ENCODE measurements around the gene SND1.

Gene SND1

GRCh38 chr7:128004623-128005022, 352.6 kb downstream of the SND1 start:
- Histone ChIP-seq H3K4me1 (ENCODE audit: insufficient read depth, low read length) (no peaks in the 10 kb centered on the region), H3K27me3 (ENCODE audit: control insufficient read depth in 1 of 2, insufficient read depth in 2 of 2, low read length in 2 of 2) (no peaks in the 10 kb centered on the region), H3K4me3 (ENCODE audit: low read depth in 1 of 2, low read length in 2 of 2) (no peak overlapping the region), H3K36me3 (ENCODE audit: insufficient read depth, low read length) (no peaks in the 10 kb centered on the region), H3K9ac (ENCODE audit: low read length) (no peak overlapping the region), H3K27ac (ENCODE audit: low read depth, low read length) (no peak overlapping the region), H3K9me3 (ENCODE audit: low read length) (no peaks in the 10 kb centered on the region)

- Histone ChIP-seq H3K4me1 (ENCODE audit: insufficient read depth, low read length) (peaks cover under 1% of the 10 kb centered on the region), H3K27ac (ENCODE audit: low read depth, low read length) (no peak overlapping the region), H3K36me3 (ENCODE audit: insufficient read depth, low read length) (no peaks in the 10 kb centered on the region)
Observed at GRCh38 chr7:128005117-128005516, 353.1 kb downstream of the SND1 start.

GRCh38 chr7:128005759-128006159, 353.8 kb downstream of the SND1 start:
- Histone ChIP-seq H3K27ac (ENCODE audit: low read depth, low read length) (no peak overlapping the region), H3K36me3 (ENCODE audit: insufficient read depth, low read length) (no peaks in the 10 kb centered on the region), H3K9ac (ENCODE audit: low read length) (no peak overlapping the region), H3K27me3 (ENCODE audit: control insufficient read depth in 1 of 2, insufficient read depth in 2 of 2, low read length in 2 of 2) (no peaks in the 10 kb centered on the region), H3K4me1 (ENCODE audit: insufficient read depth, low read length) (peaks cover 6% of the 10 kb centered on the region), H3K4me3 (ENCODE audit: low read depth in 1 of 2, low read length in 2 of 2) (no peak overlapping the region), H3K9me3 (ENCODE audit: low read length) (no peaks in the 10 kb centered on the region)

More at GRCh38 chr7:128005117-128005516, 353.1 kb downstream of the SND1 start:
- Histone ChIP-seq H3K9me3 (ENCODE audit: low read length) (no peaks in the 10 kb centered on the region), H3K4me3 (ENCODE audit: low read depth in 1 of 2, low read length in 2 of 2) (no peak overlapping the region), H3K9ac (ENCODE audit: low read length) (no peak overlapping the region), H3K27me3 (ENCODE audit: control insufficient read depth in 1 of 2, insufficient read depth in 2 of 2, low read length in 2 of 2) (no peaks in the 10 kb centered on the region)

- peaks cover 13% of the 10 kb centered on the region for H3K4me1 ChIP-seq (ENCODE audit: insufficient read depth, low read length)
- H3K4me3 ChIP-seq (ENCODE audit: low read depth in 1 of 2, low read length in 2 of 2): no peak overlapping the region
- H3K27ac ChIP-seq (ENCODE audit: low read depth, low read length): no peak overlapping the region
- H3K36me3 ChIP-seq (ENCODE audit: insufficient read depth, low read length): no peaks in the 10 kb centered on the region
- H3K27me3 ChIP-seq (ENCODE audit: control insufficient read depth in 1 of 2, insufficient read depth in 2 of 2, low read length in 2 of 2): no peaks in the 10 kb centered on the region
- no peaks in the 10 kb centered on the region for H3K9me3 ChIP-seq (ENCODE audit: low read length)
- H3K9ac ChIP-seq (ENCODE audit: low read length): no peak overlapping the region
Observed at GRCh38 chr7:128006550-128007302, 354.7 kb downstream of the SND1 start.

GRCh38 chr7:128007303-128007680, 355.3 kb downstream of the SND1 start:
- H3K9ac ChIP-seq (ENCODE audit: low read length): no peak overlapping the region

GRCh38 chr7:128008141-128008540, 356.1 kb downstream of the SND1 start:
- Histone ChIP-seq H3K9ac (ENCODE audit: low read length) (no peak overlapping the region), H3K27me3 (ENCODE audit: control insufficient read depth in 1 of 2, insufficient read depth in 2 of 2, low read length in 2 of 2) (no peaks in the 10 kb centered on the region), H3K9me3 (ENCODE audit: low read length) (no peaks in the 10 kb centered on the region), H3K36me3 (ENCODE audit: insufficient read depth, low read length) (no peaks in the 10 kb centered on the region), H3K27ac (ENCODE audit: low read depth, low read length) (no peak overlapping the region), H3K4me3 (ENCODE audit: low read depth in 1 of 2, low read length in 2 of 2) (no peak overlapping the region), H3K4me1 (ENCODE audit: insufficient read depth, low read length) (peaks cover 13% of the 10 kb centered on the region)

More at GRCh38 chr7:128007303-128007680, 355.3 kb downstream of the SND1 start:
- Histone ChIP-seq H3K4me1 (ENCODE audit: insufficient read depth, low read length) (peaks cover 13% of the 10 kb centered on the region), H3K9me3 (ENCODE audit: low read length) (no peaks in the 10 kb centered on the region), H3K36me3 (ENCODE audit: insufficient read depth, low read length) (no peaks in the 10 kb centered on the region), H3K27me3 (ENCODE audit: control insufficient read depth in 1 of 2, insufficient read depth in 2 of 2, low read length in 2 of 2) (no peaks in the 10 kb centered on the region), H3K4me3 (ENCODE audit: low read depth in 1 of 2, low read length in 2 of 2) (no peak overlapping the region), H3K27ac (ENCODE audit: low read depth, low read length) (no peak overlapping the region)

GRCh38 chr7:128008744-128009143, 356.8 kb downstream of the SND1 start:
- Histone ChIP-seq H3K4me1 (ENCODE audit: insufficient read depth, low read length) (peaks cover 13% of the 10 kb centered on the region), H3K4me3 (ENCODE audit: low read depth in 1 of 2, low read length in 2 of 2) (no peak overlapping the region), H3K27ac (ENCODE audit: low read depth, low read length) (no peak overlapping the region), H3K9me3 (ENCODE audit: low read length) (no peaks in the 10 kb centered on the region), H3K27me3 (ENCODE audit: control insufficient read depth in 1 of 2, insufficient read depth in 2 of 2, low read length in 2 of 2) (no peaks in the 10 kb centered on the region), H3K36me3 (ENCODE audit: insufficient read depth, low read length) (no peaks in the 10 kb centered on the region), H3K9ac (ENCODE audit: low read length) (no peak overlapping the region)

- Histone ChIP-seq H3K36me3 (ENCODE audit: insufficient read depth, low read length) (no peaks in the 10 kb centered on the region), H3K4me1 (ENCODE audit: insufficient read depth, low read length) (peaks cover 13% of the 10 kb centered on the region), H3K9me3 (ENCODE audit: low read length) (no peaks in the 10 kb centered on the region), H3K27me3 (ENCODE audit: control insufficient read depth in 1 of 2, insufficient read depth in 2 of 2, low read length in 2 of 2) (no peaks in the 10 kb centered on the region), H3K4me3 (ENCODE audit: low read depth in 1 of 2, low read length in 2 of 2) (no peak overlapping the region), H3K9ac (ENCODE audit: low read length) (no peak overlapping the region), H3K27ac (ENCODE audit: low read depth, low read length) (no peak overlapping the region)
Observed at GRCh38 chr7:128010391-128011127, 358.6 kb downstream of the SND1 start.

GRCh38 chr7:128011131-128011661, 359.2 kb downstream of the SND1 start:
- H3K4me1 ChIP-seq (ENCODE audit: insufficient read depth, low read length): peaks cover 13% of the 10 kb centered on the region
- H3K27ac ChIP-seq (ENCODE audit: low read depth, low read length): no peak overlapping the region
- no peak overlapping the region for H3K9ac ChIP-seq (ENCODE audit: low read length)
- no peaks in the 10 kb centered on the region for H3K27me3 ChIP-seq (ENCODE audit: control insufficient read depth in 1 of 2, insufficient read depth in 2 of 2, low read length in 2 of 2)
- H3K36me3 ChIP-seq (ENCODE audit: insufficient read depth, low read length): no peaks in the 10 kb centered on the region
- no peak overlapping the region for H3K4me3 ChIP-seq (ENCODE audit: low read depth in 1 of 2, low read length in 2 of 2)
- H3K9me3 ChIP-seq (ENCODE audit: low read length): no peaks in the 10 kb centered on the region

- Histone ChIP-seq H3K4me3 (ENCODE audit: low read depth in 1 of 2, low read length in 2 of 2) (no peak overlapping the region), H3K27me3 (ENCODE audit: control insufficient read depth in 1 of 2, insufficient read depth in 2 of 2, low read length in 2 of 2) (no peaks in the 10 kb centered on the region), H3K9ac (ENCODE audit: low read length) (no peak overlapping the region), H3K9me3 (ENCODE audit: low read length) (no peaks in the 10 kb centered on the region), H3K4me1 (ENCODE audit: insufficient read depth, low read length) (peaks cover 13% of the 10 kb centered on the region), H3K36me3 (ENCODE audit: insufficient read depth, low read length) (no peaks in the 10 kb centered on the region), H3K27ac (ENCODE audit: low read depth, low read length) (no peak overlapping the region)
Observed at GRCh38 chr7:128014811-128015210, 362.8 kb downstream of the SND1 start.

GRCh38 chr7:128017460-128017859, 365.5 kb downstream of the SND1 start:
- Histone ChIP-seq H3K27ac (ENCODE audit: low read depth, low read length) (no peak overlapping the region), H3K36me3 (ENCODE audit: insufficient read depth, low read length) (no peaks in the 10 kb centered on the region), H3K9ac (ENCODE audit: low read length) (no peak overlapping the region), H3K4me3 (ENCODE audit: low read depth in 1 of 2, low read length in 2 of 2) (no peak overlapping the region), H3K27me3 (ENCODE audit: control insufficient read depth in 1 of 2, insufficient read depth in 2 of 2, low read length in 2 of 2) (no peaks in the 10 kb centered on the region), H3K4me1 (ENCODE audit: insufficient read depth, low read length) (no peaks in the 10 kb centered on the region), H3K9me3 (ENCODE audit: low read length) (no peaks in the 10 kb centered on the region)

Measured in muscle layer of colon (tissue), 2 donors.